ENCODE results near the gene ALKAL2. TPM values are rescaled to one million over a fixed set of nuclear protein-coding genes. Genes with fewer than 3 reads are reported as not detected.

Gene ALKAL2, protein sequence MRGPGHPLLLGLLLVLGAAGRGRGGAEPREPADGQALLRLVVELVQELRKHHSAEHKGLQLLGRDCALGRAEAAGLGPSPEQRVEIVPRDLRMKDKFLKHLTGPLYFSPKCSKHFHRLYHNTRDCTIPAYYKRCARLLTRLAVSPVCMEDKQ
- total RNA-seq = not detected in 2 replicates

GRCh38 chr2:287911-288757, at the start of gene ALKAL2:
Gene ALKAL2 (minus strand): TSS chr2:288091. CDS start chr2:287835, 256 bp downstream.

DNA sequence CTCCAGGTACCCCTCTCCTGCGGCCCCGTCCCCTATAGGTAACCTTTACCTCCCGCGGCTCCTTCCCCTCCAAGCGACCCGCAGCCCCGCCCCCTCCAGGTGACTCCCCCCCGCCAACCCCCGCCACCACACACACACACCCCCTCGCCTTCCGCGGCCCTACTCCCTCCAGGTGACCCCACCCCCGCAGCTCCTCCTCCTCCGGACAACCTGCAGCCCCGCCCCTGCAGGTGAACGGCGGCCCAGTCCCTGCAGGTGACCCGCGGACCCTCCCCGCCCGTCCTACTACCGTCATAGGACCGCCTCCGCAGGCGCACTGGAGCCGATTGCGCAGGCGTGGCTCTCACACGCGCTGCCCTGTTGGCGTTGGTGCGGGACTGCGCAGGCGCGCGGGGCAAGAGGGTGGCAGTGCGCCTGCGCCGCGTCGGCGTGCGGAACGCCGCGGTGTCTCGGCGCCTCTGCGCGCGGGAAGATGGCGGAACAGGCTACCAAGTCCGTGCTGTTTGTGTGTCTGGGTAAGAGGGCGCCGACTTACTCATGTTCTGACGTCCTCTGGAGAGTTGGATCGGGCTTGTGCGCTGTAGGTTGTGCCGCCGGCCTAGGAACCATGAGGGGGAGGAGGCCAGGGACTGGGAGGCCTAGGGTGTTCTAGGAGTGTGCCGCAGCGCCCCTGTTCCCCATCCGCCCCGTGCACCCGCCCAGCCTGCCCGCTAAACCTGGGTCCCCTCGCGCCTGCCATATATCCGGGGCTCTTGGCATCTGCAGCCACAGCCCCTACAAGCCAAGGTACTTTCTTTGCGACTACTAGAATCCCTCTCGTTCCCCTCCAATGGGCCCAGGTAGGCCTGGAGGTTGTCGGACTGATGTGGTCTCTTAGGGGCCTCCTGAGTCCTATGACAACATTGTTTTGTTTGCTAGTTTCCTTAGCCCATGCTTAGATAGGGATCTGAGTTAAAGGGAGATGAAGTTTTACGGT, 23.1 kb downstream of the ALKAL2 start, which contains the start of gene ACP1:
Gene ACP1, plus strand, starts transcription at position 455 of the 976 bp plus-strand sequence. Its CDS starts 18 bp downstream, at position 473.

GRCh38 chr2:263774-264492, 24.0 kb downstream of the ALKAL2 start, which contains the start of gene SH3YL1:
Gene SH3YL1 (minus strand): TSS chr2:264032. CDS start chr2:263984, 48 bp downstream.

Other genes with a start within 250 kb of the ALKAL2 start
- not detected in 2 replicates for gene FAM110C, start 241.6 kb downstream of the ALKAL2 start, total RNA-seq
- 28.6 and 32.5 TPM in 2 replicates for gene SH3YL1, start 24.1 kb downstream of the ALKAL2 start, total RNA-seq
- 57.5 and 73.5 TPM in 2 replicates for gene ACP1, start 23.1 kb downstream of the ALKAL2 start, total RNA-seq

All from cardiac ventricle fibroblast (primary cell).